HCT116 (cell line): ENCODE data around the gene PRSS36. TPM values are rescaled to one million over a fixed set of nuclear protein-coding genes. Genes with fewer than 3 reads are reported as not detected.
"Not testable (repeated sequence)": the region's sequence is repeated elsewhere in the genome, so short reads cannot be mapped to it uniquely, and the experiment has no call there.

Source experiments
- ATAC-seq: fragments of 200-7000 bp; cut with Tn5 transposase; 2 replicates; pipeline ENCODE4 v1.9.1; 2020; ENCODE audit warnings: mild to moderate bottlenecking, moderate library complexity
- BruUV-seq: library from RNA; stranded (reverse); fragments of 400-500 nt; replicated peaks from 2 replicates; lab custom pipeline; 2021; lab: Mats Ljungman, UMichigan
- CTCF ChIA-PET: fragments of 300-600 bp; sonication (Branson Sonifier 250); formaldehyde crosslinking; loops from one replicate; lab custom pipeline; 2021; ENCODE audit warnings: antibody characterized with exemption; lab: Charles Lee
- POLR2A ChIA-PET: fragments of 300-600, 350-600 bp; sonication (Branson Sonifier 250); formaldehyde crosslinking; loops from one replicate; lab custom pipeline; 2021; ENCODE audit warnings: antibody characterized with exemption; lab: Charles Lee
- RAD21 ChIA-PET, 2 experiments: fragments of 300-600 bp; sonication (Branson Sonifier 250); formaldehyde crosslinking; loops; one replicate each; lab custom pipeline; 2023; ENCODE audit warnings: low total read pairs in 2 of 2; ENCODE audit not compliant: uncharacterized antibody in 2 of 2, unreplicated experiment in 2 of 2, low non-redundant PET in 1 of 2; lab: Charles Lee
- DNase-seq: peaks from one replicate; pipeline ENCODE4 v3.0.0-alpha.2; 2010; ENCODE audit warnings: low read depth, low spot score
- H2AFZ ChIP-seq: fragments of 200-600 bp; shearing (Covaris generic), sonication (generic); 2 replicates; pipeline ENCODE4 v1.6.1; 2017; ENCODE audit warnings: low read depth, mixed run types, mixed read lengths, antibody characterized with exemption, low read length; ENCODE audit not compliant: poor library complexity, severe bottlenecking
- H3K27ac ChIP-seq: 2 replicates; pipeline ENCODE4 v1.5.1; 2012; ENCODE audit warnings: low read depth, low read length
- H3K27me3 ChIP-seq: fragments of 200-600 bp; sonication (generic); 2 replicates; pipeline ENCODE4 v1.6.1; 2016; ENCODE audit warnings: mixed run types, low read length, mixed read lengths; ENCODE audit not compliant: insufficient read depth
- H3K36me3 ChIP-seq, 2 experiments: fragments of 200-500 bp in 1 of 2; fragments of 200-600 bp in 1 of 2; sonication (Bioruptor generic) in 1 of 2; sonication (generic) in 1 of 2; 2 replicates each; pipeline versions ENCODE4 v1.5.1 to v1.6.1; 2014 to 2016; ENCODE audit warnings: low read length in 2 of 2, inconsistent platforms in 1 of 2, mixed read lengths in 1 of 2, mixed run types in 1 of 2; ENCODE audit not compliant: insufficient read depth in 2 of 2, control insufficient read depth in 1 of 2
- H3K4me1 ChIP-seq, 2 experiments: fragments of 200-600 bp in 1 of 2; sonication (generic) in 1 of 2; 2 replicates each; pipeline versions ENCODE4 v1.5.1 to v1.6.1; 2012 to 2017; ENCODE audit warnings: low read length in 2 of 2, inconsistent platforms in 1 of 2, mild to moderate bottlenecking in 1 of 2, mixed read lengths in 1 of 2, mixed run types in 1 of 2, moderate library complexity in 1 of 2; ENCODE audit not compliant: insufficient read depth in 2 of 2, control insufficient read depth in 1 of 2
- H3K4me2 ChIP-seq: fragments of 200-600 bp; sonication (generic); 2 replicates; pipeline ENCODE4 v1.6.1; 2017; ENCODE audit warnings: mixed run types, low read length, mixed read lengths
- H3K4me3 ChIP-seq, 2 experiments: fragments of 200-600 bp in 1 of 2; sonication (generic) in 1 of 2; replicated peaks in 1 of 2; 2 replicates each; pipeline ENCODE4 v1.5.1; 2011 to 2016; ENCODE audit warnings: low read length in 2 of 2, control low read depth in 1 of 2, low read depth in 1 of 2, mild to moderate bottlenecking in 1 of 2, mixed read lengths in 1 of 2, mixed run types in 1 of 2
- H3K79me2 ChIP-seq: fragments of 200-600 bp; sonication (generic); 2 replicates; pipeline ENCODE4 v1.6.1; 2017; ENCODE audit warnings: mild to moderate bottlenecking, mixed run types, low read length, moderate library complexity, mixed read lengths; ENCODE audit not compliant: insufficient read depth
- H3K9ac ChIP-seq: fragments of 200-600 bp; sonication (generic); 2 replicates; pipeline ENCODE4 v1.6.1; 2016; ENCODE audit warnings: low read length, mixed read lengths
- H3K9me2 ChIP-seq: fragments of 200-600 bp; sonication (generic), shearing (Covaris generic); 2 replicates; pipeline ENCODE4 v1.6.1; 2017; ENCODE audit warnings: mixed run types, mild to moderate bottlenecking, moderate library complexity; ENCODE audit not compliant: insufficient read depth
- H3K9me3 ChIP-seq, 2 experiments: fragments of 200-500 bp in 1 of 2; fragments of 200-600 bp in 1 of 2; sonication (Bioruptor generic) in 1 of 2; sonication (generic) in 1 of 2; 2 replicates each; pipeline ENCODE4 v1.6.1; 2014 to 2017; ENCODE audit warnings: low read length in 2 of 2, mixed read lengths in 2 of 2, inconsistent platforms in 1 of 2, low read depth in 1 of 2, mild to moderate bottlenecking in 1 of 2, mixed run types in 1 of 2, moderate library complexity in 1 of 2; ENCODE audit not compliant: control insufficient read depth in 1 of 2, insufficient read depth in 1 of 2
- H4K20me1 ChIP-seq: fragments of 200-600 bp; sonication (generic), shearing (Covaris generic); 2 replicates; pipeline ENCODE4 v1.6.1; 2017; ENCODE audit warnings: mixed run types, mild to moderate bottlenecking, moderate library complexity; ENCODE audit not compliant: insufficient read depth
- CEBPB ChIP-seq: IDR thresholded peaks from 2 replicates; pipeline ENCODE4 v1.6.1; 2012; ENCODE audit warnings: low read depth
- JUND ChIP-seq: IDR thresholded peaks from 2 replicates; pipeline ENCODE4 v1.6.1; 2012
- POLR2A ChIP-seq: IDR thresholded peaks from 2 replicates; pipeline ENCODE4 v1.7.0; 2011; ENCODE audit warnings: borderline replicate concordance; ENCODE audit not compliant: insufficient read depth, insufficient read length; ENCODE audit errors: extremely low read depth
- REST ChIP-seq: IDR thresholded peaks from 2 replicates; pipeline ENCODE4 v1.6.1; 2012; ENCODE audit warnings: low read depth
- intact Hi-C: fragments of 100-400 bp; cut with micrococcal nuclease; formaldehyde crosslinking; loops from 2 replicates; pipeline ENCODE4 v1.10.0; 2022
- total RNA-seq: library from RNA; stranded (reverse); gene quantifications from one replicate; pipeline ENCODE4 v1.2.1, GENCODE V29; 2021; ENCODE audit not compliant: unreplicated experiment

PRSS36 gene
- total RNA-seq, 1 experiment from 2014 or later, result not detected

- H3K27ac ChIP-seq, result peak overlapping the region; percentile 70
- no peaks in the 10 kb centered on the region for H4K20me1 ChIP-seq
- no peak for DNase-seq
- H3K27me3 ChIP-seq, result no peaks in the 10 kb centered on the region
- ChIA-PET RAD21 (interaction anchor here (0.6 to 1.8 kb wide), 10 partner anchors 24 to 241 kb away, joined by 3 to 10 read pairs (median 4); partner anchors contain the start of genes HSD3B7 (in 2 of the 2), KAT8 (in 2 of the 2), ZNF646 (in 1 of the 2) and ZNF668 (in 1 of the 2)), POLR2A (interaction anchor here (0.6 to 9.9 kb wide), 11 partner anchors 11 to 1021 kb away, joined by 3 to 84 read pairs (median 4); partner anchors contain the start of genes FUS, HSD3B7 and KAT8), CTCF (interaction anchor here (0.6 to 2.2 kb wide), 29 partner anchors 10 to 319 kb away, joined by 3 to 30 read pairs (median 5); partner anchors contain the start of genes ARMC5, HSD3B7, KAT8 and ZNF646)
- no peaks in the 10 kb centered on the region for H3K36me3 ChIP-seq
- no TSS peak for BruUV-seq
- intact Hi-C loops, result loop anchor here (1.0 kb wide), 2 partner anchors 24 to 47 kb away; partner anchors contain the start of genes KAT8 and VKORC1
- no peaks in the 10 kb centered on the region for H3K9me2 ChIP-seq
- no peaks in the 10 kb centered on the region for H3K79me2 ChIP-seq
- peaks cover 36 to 53% of the 10 kb centered on the region in 2 experiments for H3K4me1 ChIP-seq
- TF ChIP-seq CEBPB (no peak), JUND (no peak), REST (no peak), POLR2A (no peak)
- H2AFZ ChIP-seq, result no peak overlapping the region
- no peak for ATAC-seq
- H3K9ac ChIP-seq, result peak overlapping the region; percentile 69
- H3K4me3 ChIP-seq, result peak overlapping the region; percentile 30 to 48
- no peaks in the 10 kb centered on the region for H3K9me3 ChIP-seq
- H3K4me2 ChIP-seq, result peak overlapping the region; percentile 79
Measured at GRCh38 chr16:31141489-31142108, 8.3 kb downstream of the PRSS36 start.

- H2AFZ ChIP-seq, H3K9me2 ChIP-seq, intact Hi-C loops, BruUV-seq, H4K20me1 ChIP-seq, H3K27me3 ChIP-seq, H3K79me2 ChIP-seq, DNase-seq, ATAC-seq, H3K9me3 ChIP-seq, H3K36me3 ChIP-seq, CTCF ChIA-PET: not testable (repeated sequence)
- peak overlapping the region; percentile 79 for H3K4me2 ChIP-seq
- RAD21 ChIA-PET, result interaction anchor here (1.1 to 1.8 kb wide), 3 partner anchors 23 to 156 kb away, joined by 3 to 5 read pairs (median 5); partner anchors contain the start of genes HSD3B7 (in 1 of the 2) and KAT8 (in 1 of the 2)
- POLR2A ChIA-PET, result interaction anchor here (1.5 to 9.9 kb wide), 2 partner anchors 21 to 24 kb away, joined by 4 to 84 read pairs; partner anchors contain the start of gene KAT8
- H3K4me3 ChIP-seq, result peak overlapping the region in 1 of 2 experiments; percentile 48; a peak in 1 of 4 replicates
- H3K27ac ChIP-seq, result peak overlapping the region; percentile 70
- H3K4me1 ChIP-seq, result peaks cover 37 to 57% of the 10 kb centered on the region in 2 experiments
- H3K9ac ChIP-seq, result peak overlapping the region; percentile 69
Measured at GRCh38 chr16:31141071-31141469, 8.8 kb downstream of the PRSS36 start.
